Measurements from ENCODE around the gene OCA2.

OCA2 gene

DNA sequence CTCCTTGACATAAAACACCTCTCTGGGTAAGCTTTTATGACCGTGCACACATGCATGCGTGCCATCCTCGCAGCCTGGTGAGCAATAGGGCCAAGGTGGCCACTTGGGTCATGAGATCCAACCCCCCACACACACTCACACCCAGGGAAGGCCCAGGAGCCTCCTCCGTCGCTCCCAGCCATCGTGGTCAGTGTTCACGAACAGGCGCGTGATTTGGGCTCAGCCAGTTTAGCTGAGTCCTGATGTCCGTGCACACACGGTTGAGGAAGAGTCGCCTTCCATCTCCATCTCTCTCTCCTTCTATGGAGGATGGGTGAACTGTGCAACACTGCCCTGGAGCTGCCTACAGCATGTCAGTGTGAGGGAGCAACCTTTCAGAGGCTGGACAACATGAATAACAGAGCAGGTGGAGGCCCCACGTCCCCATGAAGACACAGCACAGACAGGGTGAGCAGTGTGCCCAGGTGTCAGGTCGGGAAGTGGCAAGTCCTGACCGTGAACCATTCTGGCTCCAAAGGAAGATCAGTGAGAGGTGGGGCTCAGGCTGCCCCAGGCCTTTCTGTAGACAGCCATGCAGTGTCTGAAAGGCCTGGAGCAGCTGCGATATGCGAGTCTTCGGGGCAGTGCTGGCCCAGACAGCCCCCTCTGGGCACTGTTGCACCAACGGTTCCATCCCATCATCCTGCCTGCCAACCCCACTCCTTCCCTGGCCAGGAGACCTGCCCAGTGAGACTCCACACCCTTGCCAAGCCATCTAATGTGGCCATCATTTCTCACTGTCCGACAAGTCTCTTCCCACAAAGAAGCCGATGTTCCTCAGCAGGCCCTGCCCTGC, 253.4 kb downstream of the OCA2 start:
- peaks cover 5 to 8% of the 10 kb centered on the region in 2 donors for H3K9me3 ChIP-seq (ENCODE audit: control insufficient read depth in 2 of 2, low read length in 2 of 2)
- H3K36me3 ChIP-seq (ENCODE audit: control insufficient read depth in 2 of 2, insufficient read depth in 2 of 2, low read length in 2 of 2): no peaks in the 10 kb centered on the region

DNA sequence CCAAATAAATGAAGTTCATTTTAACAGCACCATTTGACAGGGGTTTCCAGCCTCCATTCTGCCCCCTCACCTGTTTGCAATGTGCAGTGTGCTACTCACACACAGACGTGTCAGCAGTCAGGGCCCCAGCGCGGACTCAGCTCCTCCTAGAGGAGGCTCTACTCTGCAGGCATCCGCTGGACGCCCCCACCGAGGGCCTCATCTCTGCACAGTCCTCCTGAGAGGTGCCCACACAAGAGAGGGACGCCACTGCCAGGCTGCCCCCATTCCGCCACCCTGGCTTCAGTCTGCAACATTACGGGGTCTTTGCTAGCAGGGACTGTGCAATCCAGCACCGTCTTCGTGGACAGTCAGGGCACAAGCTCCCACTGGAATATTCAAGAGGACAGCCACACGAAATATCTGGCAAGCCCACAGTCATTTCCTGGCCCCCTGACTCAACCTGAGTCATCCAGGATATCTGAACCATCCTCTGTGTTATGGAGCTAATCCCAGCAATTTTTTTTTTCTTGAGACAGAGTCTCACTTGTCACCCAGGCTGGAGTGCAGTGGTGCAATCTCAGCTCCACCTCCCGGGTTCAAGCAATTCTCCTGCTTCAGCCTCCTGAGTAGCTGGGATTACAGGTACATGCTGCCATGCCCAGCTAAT, 255.0 kb downstream of the OCA2 start:
- Histone ChIP-seq H3K9me3 (ENCODE audit: control insufficient read depth in 2 of 2, low read length in 2 of 2) (peaks cover 0 to 8% of the 10 kb centered on the region in 2 donors), H3K36me3 (ENCODE audit: control insufficient read depth in 2 of 2, insufficient read depth in 2 of 2, low read length in 2 of 2) (no peaks in the 10 kb centered on the region), H3K27ac (ENCODE audit: low read length) (no peak overlapping the region), H3K9ac (ENCODE audit: low read length in 2 of 2) (no peak overlapping the region), H3K4me3 (ENCODE audit: low read length in 2 of 2) (no peak overlapping the region), H3K4me1 (ENCODE audit: control insufficient read depth, insufficient read depth, low read length) (no peaks in the 10 kb centered on the region), H3K27me3 (ENCODE audit: control insufficient read depth in 1 of 2, insufficient read depth in 2 of 2, low read length in 2 of 2) (no peaks in the 10 kb centered on the region)

More for the DNA sequence above, 253.4 kb downstream of the OCA2 start:
- Histone ChIP-seq H3K9ac (ENCODE audit: low read length in 2 of 2) (no peak overlapping the region), H3K4me3 (ENCODE audit: low read length in 2 of 2) (no peak overlapping the region), H3K27me3 (ENCODE audit: control insufficient read depth in 1 of 2, insufficient read depth in 2 of 2, low read length in 2 of 2) (no peaks in the 10 kb centered on the region), H3K27ac (ENCODE audit: low read length) (no peak overlapping the region), H3K4me1 (ENCODE audit: control insufficient read depth, insufficient read depth, low read length) (no peaks in the 10 kb centered on the region)

DNA sequence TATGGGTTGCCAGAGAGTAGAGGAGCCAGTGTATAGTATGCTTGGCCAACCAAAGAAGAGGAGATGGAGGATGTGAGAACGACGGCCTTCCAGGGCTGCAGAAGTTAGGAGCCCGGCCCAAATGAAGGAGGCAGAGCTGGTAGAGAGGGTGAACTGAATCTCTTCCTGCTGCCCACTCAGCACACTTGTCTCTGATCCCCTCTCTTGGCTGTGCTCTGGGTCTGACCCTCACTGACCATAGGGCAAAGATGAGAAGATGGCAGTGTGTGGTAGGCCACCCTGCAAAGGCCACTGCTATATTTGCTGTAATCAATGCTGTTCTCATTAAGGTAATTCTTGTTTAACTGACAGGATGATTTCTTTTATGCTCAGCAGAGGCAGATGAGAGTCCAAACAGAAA, 256.0 kb downstream of the OCA2 start:
- Histone ChIP-seq H3K4me3 (ENCODE audit: low read length in 2 of 2) (no peak overlapping the region), H3K36me3 (ENCODE audit: control insufficient read depth in 2 of 2, insufficient read depth in 2 of 2, low read length in 2 of 2) (no peaks in the 10 kb centered on the region), H3K9me3 (ENCODE audit: control insufficient read depth in 2 of 2, low read length in 2 of 2) (peaks cover 0 to 4% of the 10 kb centered on the region in 2 donors), H3K9ac (ENCODE audit: low read length in 2 of 2) (no peak overlapping the region), H3K27ac (ENCODE audit: low read length) (no peak overlapping the region), H3K4me1 (ENCODE audit: control insufficient read depth, insufficient read depth, low read length) (no peaks in the 10 kb centered on the region), H3K27me3 (ENCODE audit: control insufficient read depth in 1 of 2, insufficient read depth in 2 of 2, low read length in 2 of 2) (no peaks in the 10 kb centered on the region)

DNA sequence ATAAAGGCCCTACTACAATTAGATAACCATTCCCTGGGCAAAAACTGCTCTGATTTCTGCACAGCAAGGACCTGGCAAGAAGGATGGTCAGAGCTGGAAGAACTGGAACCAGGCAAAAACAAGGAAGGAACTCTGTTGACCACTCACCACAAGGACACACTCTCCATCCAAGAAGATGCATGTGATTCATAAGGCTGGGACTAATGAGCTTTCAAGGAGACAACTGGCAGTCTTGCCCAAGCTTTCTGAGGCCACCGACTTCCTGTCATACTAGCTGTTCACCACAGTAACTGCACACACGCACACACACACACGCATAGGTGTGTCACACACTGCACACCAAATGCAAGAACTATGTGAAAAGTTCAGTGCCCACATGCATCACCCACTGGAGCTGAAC, 256.6 kb downstream of the OCA2 start:
- H3K36me3 ChIP-seq (ENCODE audit: control insufficient read depth in 2 of 2, insufficient read depth in 2 of 2, low read length in 2 of 2): no peaks in the 10 kb centered on the region
- H3K4me3 ChIP-seq (ENCODE audit: low read length in 2 of 2): no peak overlapping the region
- H3K9ac ChIP-seq (ENCODE audit: low read length in 2 of 2): no peak overlapping the region
- no peak overlapping the region for H3K27ac ChIP-seq (ENCODE audit: low read length)
- H3K27me3 ChIP-seq (ENCODE audit: control insufficient read depth in 1 of 2, insufficient read depth in 2 of 2, low read length in 2 of 2): no peaks in the 10 kb centered on the region
- no peaks in the 10 kb centered on the region for H3K9me3 ChIP-seq (ENCODE audit: control insufficient read depth in 2 of 2, low read length in 2 of 2)
- H3K4me1 ChIP-seq (ENCODE audit: control insufficient read depth, insufficient read depth, low read length): no peaks in the 10 kb centered on the region

DNA sequence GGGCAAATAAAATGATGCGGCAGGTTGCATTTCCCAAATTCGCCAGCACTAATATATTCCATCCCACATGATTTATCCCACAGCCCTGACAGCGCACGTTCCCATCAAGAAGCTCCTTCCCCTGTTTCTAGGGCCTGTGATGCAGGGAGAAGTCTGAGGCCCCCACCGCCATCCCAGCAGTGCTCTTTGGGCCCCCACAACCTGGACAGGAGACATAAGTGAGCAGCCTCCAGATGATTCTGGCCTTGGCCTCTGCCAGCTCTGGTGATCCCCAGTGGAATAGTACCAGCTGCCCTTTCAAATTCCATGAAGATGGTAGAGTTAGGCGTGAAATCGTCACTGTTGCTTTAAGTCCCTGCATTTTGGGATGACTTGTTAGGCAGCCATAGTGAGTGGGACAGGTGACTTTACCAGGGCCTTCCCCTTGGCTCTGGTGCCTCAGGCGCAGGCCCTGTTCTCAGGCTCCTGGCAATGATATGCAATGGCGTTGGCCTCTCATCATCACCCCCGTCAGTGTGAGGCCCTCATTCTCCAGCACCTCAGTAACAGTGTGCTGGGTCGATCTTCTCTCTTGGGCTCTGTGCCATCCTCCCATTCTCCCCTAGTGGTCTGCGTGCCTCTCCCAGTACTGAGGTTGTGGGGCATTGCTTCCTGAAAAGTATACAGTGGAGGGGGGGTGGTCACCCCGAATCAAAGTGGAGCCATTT, 263.7 kb downstream of the OCA2 start:
- Histone ChIP-seq H3K9me3 (ENCODE audit: control insufficient read depth in 2 of 2, low read length in 2 of 2) (no peaks in the 10 kb centered on the region), H3K4me3 (ENCODE audit: low read length in 2 of 2) (no peak overlapping the region), H3K9ac (ENCODE audit: low read length in 2 of 2) (no peak overlapping the region), H3K27ac (ENCODE audit: low read length) (no peak overlapping the region), H3K4me1 (ENCODE audit: control insufficient read depth, insufficient read depth, low read length) (no peaks in the 10 kb centered on the region), H3K36me3 (ENCODE audit: control insufficient read depth in 2 of 2, insufficient read depth in 2 of 2, low read length in 2 of 2) (no peaks in the 10 kb centered on the region), H3K27me3 (ENCODE audit: control insufficient read depth in 1 of 2, insufficient read depth in 2 of 2, low read length in 2 of 2) (no peaks in the 10 kb centered on the region)

DNA sequence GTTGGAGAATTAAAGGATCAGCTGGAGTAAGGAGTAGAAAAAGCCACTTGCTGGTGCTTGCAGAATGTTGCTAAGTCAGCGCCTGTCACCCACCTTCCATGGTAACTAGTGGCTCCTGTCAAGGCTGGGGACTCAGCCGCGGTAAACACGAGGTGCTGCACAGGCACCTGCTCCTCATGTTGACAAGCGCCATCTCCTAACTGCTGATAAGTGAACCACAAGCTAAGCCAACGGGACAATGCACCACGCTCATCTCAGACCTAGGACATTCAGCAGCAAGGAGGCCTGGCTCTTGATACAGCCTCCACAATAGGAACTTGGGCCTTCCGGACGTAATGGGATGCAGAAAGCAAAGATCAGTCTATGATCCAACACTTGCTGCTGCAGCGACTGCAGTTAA, 264.4 kb downstream of the OCA2 start:
- Histone ChIP-seq H3K27ac (ENCODE audit: low read length) (no peak overlapping the region), H3K4me3 (ENCODE audit: low read length in 2 of 2) (no peak overlapping the region), H3K36me3 (ENCODE audit: control insufficient read depth in 2 of 2, insufficient read depth in 2 of 2, low read length in 2 of 2) (no peaks in the 10 kb centered on the region), H3K9ac (ENCODE audit: low read length in 2 of 2) (no peak overlapping the region), H3K4me1 (ENCODE audit: control insufficient read depth, insufficient read depth, low read length) (no peaks in the 10 kb centered on the region), H3K9me3 (ENCODE audit: control insufficient read depth in 2 of 2, low read length in 2 of 2) (no peaks in the 10 kb centered on the region), H3K27me3 (ENCODE audit: control insufficient read depth in 1 of 2, insufficient read depth in 2 of 2, low read length in 2 of 2) (no peaks in the 10 kb centered on the region)

DNA sequence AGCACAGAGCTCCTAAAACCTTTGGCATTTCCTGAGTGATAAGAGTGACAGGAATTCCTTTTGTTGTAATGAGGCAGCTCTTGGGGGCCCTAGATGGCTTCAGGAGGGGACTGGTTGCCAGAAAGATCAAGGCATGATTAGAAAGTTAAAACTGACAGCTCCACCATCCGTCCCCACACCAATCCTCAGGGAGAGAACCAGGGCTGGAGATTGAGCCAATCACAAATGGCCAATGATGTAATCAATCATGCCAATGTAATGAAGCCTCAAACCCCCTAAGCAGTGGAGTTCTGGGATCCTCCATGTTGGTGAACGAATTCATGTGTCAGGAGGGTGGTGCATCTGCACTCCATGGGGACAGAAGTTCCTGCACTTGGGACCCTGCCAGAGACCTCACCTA, 265.1 kb downstream of the OCA2 start:
- Histone ChIP-seq H3K4me1 (ENCODE audit: control insufficient read depth, insufficient read depth, low read length) (no peaks in the 10 kb centered on the region), H3K9me3 (ENCODE audit: control insufficient read depth in 2 of 2, low read length in 2 of 2) (no peaks in the 10 kb centered on the region), H3K36me3 (ENCODE audit: control insufficient read depth in 2 of 2, insufficient read depth in 2 of 2, low read length in 2 of 2) (no peaks in the 10 kb centered on the region), H3K4me3 (ENCODE audit: low read length in 2 of 2) (no peak overlapping the region), H3K27ac (ENCODE audit: low read length) (no peak overlapping the region), H3K9ac (ENCODE audit: low read length in 2 of 2) (no peak overlapping the region), H3K27me3 (ENCODE audit: control insufficient read depth in 1 of 2, insufficient read depth in 2 of 2, low read length in 2 of 2) (no peaks in the 10 kb centered on the region)

DNA sequence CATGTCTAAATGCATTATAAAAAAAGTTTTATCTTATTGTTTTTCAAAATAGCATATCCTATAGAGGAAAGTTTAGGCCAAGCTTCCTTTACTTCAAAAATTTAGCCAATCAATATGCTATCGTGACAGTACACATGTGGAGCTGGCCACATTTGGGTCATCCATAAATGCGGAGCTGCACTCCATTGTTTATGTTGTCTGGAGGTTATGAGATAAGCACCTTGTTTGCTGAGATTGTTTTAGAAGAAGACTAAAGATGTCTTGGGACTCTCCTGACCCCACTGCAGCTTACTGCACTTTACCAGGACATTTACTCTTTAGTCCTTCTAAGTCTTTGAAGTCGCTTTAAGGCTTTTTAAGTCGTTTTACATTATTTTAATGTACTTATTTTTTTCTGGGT, 265.9 kb downstream of the OCA2 start:
- Histone ChIP-seq H3K36me3 (ENCODE audit: control insufficient read depth in 2 of 2, insufficient read depth in 2 of 2, low read length in 2 of 2) (no peaks in the 10 kb centered on the region), H3K9ac (ENCODE audit: low read length in 2 of 2) (no peak overlapping the region), H3K27ac (ENCODE audit: low read length) (no peak overlapping the region), H3K4me1 (ENCODE audit: control insufficient read depth, insufficient read depth, low read length) (no peaks in the 10 kb centered on the region), H3K4me3 (ENCODE audit: low read length in 2 of 2) (no peak overlapping the region), H3K27me3 (ENCODE audit: control insufficient read depth in 1 of 2, insufficient read depth in 2 of 2, low read length in 2 of 2) (no peaks in the 10 kb centered on the region), H3K9me3 (ENCODE audit: control insufficient read depth in 2 of 2, low read length in 2 of 2) (no peaks in the 10 kb centered on the region)

DNA sequence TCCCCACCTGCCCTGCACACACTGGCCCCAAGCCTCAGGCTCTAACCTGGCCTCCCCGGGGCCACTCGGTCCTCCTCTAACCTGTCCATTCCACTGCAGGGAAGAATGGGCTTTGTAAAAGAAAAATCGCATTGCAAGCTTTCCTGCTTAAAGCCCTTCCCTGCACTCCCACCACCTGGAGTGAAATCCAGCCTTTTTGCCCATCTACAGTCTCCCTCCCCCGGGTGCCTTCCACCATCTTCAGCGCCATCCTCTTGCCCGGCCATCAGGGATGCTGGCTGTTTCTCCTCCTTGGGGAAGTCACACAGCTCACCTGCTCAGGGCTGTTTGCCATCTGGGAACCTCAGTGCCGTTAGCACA, 266.9 kb downstream of the OCA2 start:
- Histone ChIP-seq H3K36me3 (ENCODE audit: control insufficient read depth in 2 of 2, insufficient read depth in 2 of 2, low read length in 2 of 2) (no peaks in the 10 kb centered on the region), H3K4me3 (ENCODE audit: low read length in 2 of 2) (no peak overlapping the region), H3K27me3 (ENCODE audit: control insufficient read depth in 1 of 2, insufficient read depth in 2 of 2, low read length in 2 of 2) (no peaks in the 10 kb centered on the region), H3K9ac (ENCODE audit: low read length in 2 of 2) (no peak overlapping the region), H3K4me1 (ENCODE audit: control insufficient read depth, insufficient read depth, low read length) (no peaks in the 10 kb centered on the region), H3K9me3 (ENCODE audit: control insufficient read depth in 2 of 2, low read length in 2 of 2) (no peaks in the 10 kb centered on the region), H3K27ac (ENCODE audit: low read length) (no peak overlapping the region)

DNA sequence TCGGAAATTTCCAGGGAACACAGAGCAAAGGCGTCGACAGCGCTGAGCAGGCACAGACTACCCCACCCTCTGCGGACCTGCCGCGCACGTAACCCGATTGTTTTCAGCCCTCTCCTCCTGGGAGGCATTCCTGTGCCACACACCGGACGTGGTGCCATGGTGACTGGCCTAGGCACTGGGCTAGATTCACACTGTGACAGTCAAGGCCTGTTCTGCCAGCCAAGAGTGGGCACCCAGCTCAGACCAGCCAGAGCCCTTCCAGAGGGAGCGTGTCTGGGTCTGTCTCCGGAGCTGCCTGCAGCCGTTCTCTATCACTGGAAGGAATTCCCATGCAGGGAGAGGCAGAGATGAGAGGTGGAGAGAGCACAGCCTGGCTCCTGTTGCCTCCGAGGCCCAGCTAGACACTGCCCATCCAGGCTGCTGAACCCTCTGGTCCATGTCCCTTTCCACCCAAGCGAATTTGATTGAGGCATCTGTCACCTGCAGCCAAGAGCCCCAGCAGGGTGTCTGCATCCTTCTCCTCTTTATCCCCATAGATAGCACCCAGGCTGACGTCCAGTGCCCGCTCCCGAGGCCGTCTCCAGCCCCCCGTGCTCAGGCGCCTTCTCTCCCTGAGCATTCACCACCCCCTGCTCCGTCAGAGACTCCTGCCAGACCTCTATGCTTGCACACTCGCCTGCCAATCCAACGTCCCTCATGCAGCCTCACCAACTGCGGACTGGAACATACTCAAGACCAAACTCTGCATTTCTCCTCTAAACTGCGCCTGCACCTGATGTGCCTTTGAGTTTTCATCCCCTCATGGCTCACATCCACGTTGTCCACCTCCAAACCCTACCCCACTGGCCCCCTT, 267.5 kb downstream of the OCA2 start:
- Histone ChIP-seq H3K4me3 (ENCODE audit: low read length in 2 of 2) (no peak overlapping the region), H3K9ac (ENCODE audit: low read length in 2 of 2) (no peak overlapping the region), H3K36me3 (ENCODE audit: control insufficient read depth in 2 of 2, insufficient read depth in 2 of 2, low read length in 2 of 2) (no peaks in the 10 kb centered on the region), H3K27me3 (ENCODE audit: control insufficient read depth in 1 of 2, insufficient read depth in 2 of 2, low read length in 2 of 2) (no peaks in the 10 kb centered on the region), H3K27ac (ENCODE audit: low read length) (no peak overlapping the region), H3K9me3 (ENCODE audit: control insufficient read depth in 2 of 2, low read length in 2 of 2) (no peaks in the 10 kb centered on the region), H3K4me1 (ENCODE audit: control insufficient read depth, insufficient read depth, low read length) (no peaks in the 10 kb centered on the region)
